ENCODE results near the gene ATXN2. TPM values are rescaled to one million over a fixed set of nuclear protein-coding genes. Genes with fewer than 3 reads are reported as not detected.
A peak's percentile ranks its signal among the peaks of the same experiment; 100 is the strongest.

The ATXN2 gene
- total RNA-seq, 2 experiments from 2014 or later = 21.9 to 23.7 TPM

DNA sequence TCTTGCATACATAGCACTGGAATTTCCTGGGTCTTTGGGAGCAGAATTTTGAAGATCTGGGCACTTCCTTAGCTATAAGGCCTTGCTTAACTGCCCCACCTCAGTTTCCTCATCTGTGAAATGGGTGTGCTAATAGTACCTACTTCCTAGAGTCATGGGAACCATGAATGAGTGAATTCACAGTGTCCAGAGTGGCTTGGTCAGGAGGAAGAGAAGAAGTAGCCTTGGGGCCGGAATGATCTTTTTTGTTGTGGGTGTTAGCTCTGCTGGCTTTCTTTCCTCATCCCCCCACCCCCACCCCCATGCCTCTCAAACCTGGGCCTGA, 191.0 kb downstream of the ATXN2 start:
- CTCF ChIA-PET = interaction anchor here (8.4 to 16.9 kb wide), 2 partner anchors 11 to 43 kb away, joined by 56 to 487 read pairs; no protein-coding TSS in a partner anchor
- H3K4me3 ChIP-seq (ENCODE audit: low read length) = peak overlapping the region; percentile 94
- POLR2A ChIA-PET = interaction anchor here (0.6 to 7.0 kb wide), 6 partner anchors 11 to 189 kb away, joined by 3 to 66 read pairs (median 4); no protein-coding TSS in a partner anchor
- Mint-ChIP-seq H3K4me3 (peak overlapping the region; percentile 88), H3K4me1 (ENCODE audit: low read depth) (peaks cover 84% of the 10 kb centered on the region), H3K27me3 (no peaks in the 10 kb centered on the region), H3K36me3 (ENCODE audit: low read depth) (peaks cover 7% of the 10 kb centered on the region), H3K27ac (peak overlapping the region; percentile 89), H3K9me3 (no peaks in the 10 kb centered on the region)
- peak overlapping the region; percentile 64 to 67 for H3K27ac ChIP-seq (ENCODE audit: low read depth in 1 of 2, low read length in 2 of 2)
- intact Hi-C loops (cut with DNase I, micrococcal nuclease) = loop anchor here (2.0 to 10.0 kb wide), 3 partner anchors 17 to 189 kb away; partner anchors contain the start of gene ATXN2 (in 2 of the 2)
- H3K36me3 ChIP-seq (ENCODE audit: insufficient read depth, low read length) = no peaks in the 10 kb centered on the region
- ATAC-seq (ENCODE audit: poor library complexity) (no peak), DNase-seq (no peak)
- H3K27me3 ChIP-seq (ENCODE audit: control insufficient read depth in 1 of 2, insufficient read depth in 2 of 2, low read length in 2 of 2) = no peaks in the 10 kb centered on the region
- peaks cover 91% of the 10 kb centered on the region for H3K4me1 ChIP-seq (ENCODE audit: insufficient read depth, low read length)
- TF ChIP-seq, protein P1, sequence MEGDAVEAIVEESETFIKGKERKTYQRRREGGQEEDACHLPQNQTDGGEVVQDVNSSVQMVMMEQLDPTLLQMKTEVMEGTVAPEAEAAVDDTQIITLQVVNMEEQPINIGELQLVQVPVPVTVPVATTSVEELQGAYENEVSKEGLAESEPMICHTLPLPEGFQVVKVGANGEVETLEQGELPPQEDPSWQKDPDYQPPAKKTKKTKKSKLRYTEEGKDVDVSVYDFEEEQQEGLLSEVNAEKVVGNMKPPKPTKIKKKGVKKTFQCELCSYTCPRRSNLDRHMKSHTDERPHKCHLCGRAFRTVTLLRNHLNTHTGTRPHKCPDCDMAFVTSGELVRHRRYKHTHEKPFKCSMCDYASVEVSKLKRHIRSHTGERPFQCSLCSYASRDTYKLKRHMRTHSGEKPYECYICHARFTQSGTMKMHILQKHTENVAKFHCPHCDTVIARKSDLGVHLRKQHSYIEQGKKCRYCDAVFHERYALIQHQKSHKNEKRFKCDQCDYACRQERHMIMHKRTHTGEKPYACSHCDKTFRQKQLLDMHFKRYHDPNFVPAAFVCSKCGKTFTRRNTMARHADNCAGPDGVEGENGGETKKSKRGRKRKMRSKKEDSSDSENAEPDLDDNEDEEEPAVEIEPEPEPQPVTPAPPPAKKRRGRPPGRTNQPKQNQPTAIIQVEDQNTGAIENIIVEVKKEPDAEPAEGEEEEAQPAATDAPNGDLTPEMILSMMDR (IDR thresholded peaks at IDR 0.05) = no peak
- no peaks in the 10 kb centered on the region for H3K9me3 ChIP-seq (ENCODE audit: control insufficient read depth in 1 of 2, insufficient read depth in 1 of 2, low read length in 2 of 2)

DNA sequence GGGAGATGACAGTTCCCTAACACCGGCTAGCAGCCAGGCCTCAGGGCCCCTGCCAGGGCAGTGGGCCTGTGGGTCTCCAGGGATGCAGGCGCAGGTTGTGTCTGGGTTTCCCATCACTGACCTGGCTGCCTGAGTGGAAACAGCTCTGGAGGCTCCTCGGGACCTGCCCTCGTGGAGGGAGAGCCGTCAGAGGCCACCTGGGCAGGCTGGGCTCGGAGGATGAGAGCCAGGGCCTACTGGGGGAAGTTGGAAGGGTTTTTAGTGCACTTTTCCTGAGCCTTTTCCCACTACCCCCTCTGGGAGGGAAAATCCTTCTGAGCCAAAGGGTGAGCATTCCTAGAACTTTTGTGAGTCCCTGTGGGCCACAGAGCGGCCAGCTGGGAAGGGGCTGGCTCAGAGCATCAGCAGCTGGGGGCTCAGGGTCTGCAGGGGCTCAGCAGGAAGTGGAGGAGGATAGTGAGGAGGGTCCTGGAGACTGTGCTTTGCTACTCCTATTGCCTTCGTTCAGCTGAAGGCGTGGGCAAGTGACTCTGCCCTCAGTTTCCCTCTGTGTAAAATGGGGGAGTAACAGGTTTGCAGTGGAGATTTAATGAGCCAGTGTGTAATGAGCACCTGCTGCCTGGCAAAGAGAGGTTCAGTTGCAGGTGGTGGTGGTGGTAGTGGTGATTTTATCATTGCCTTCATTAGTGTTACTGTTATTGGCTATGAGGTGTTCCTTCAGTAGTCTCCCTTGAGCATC, 191.6 kb downstream of the ATXN2 start:
- H3K4me3 ChIP-seq (ENCODE audit: low read length) = peak overlapping the region; percentile 94
- TF ChIP-seq, protein P1 (IDR thresholded peaks at IDR 0.05) = no peak
- ATAC-seq (ENCODE audit: poor library complexity) = no peak
- Mint-ChIP-seq H3K27ac (peak overlapping the region; percentile 89), H3K9me3 (no peaks in the 10 kb centered on the region), H3K36me3 (ENCODE audit: low read depth) (peaks cover 6% of the 10 kb centered on the region), H3K4me1 (ENCODE audit: low read depth) (peaks cover 82% of the 10 kb centered on the region), H3K4me3 (peak overlapping the region; percentile 88), H3K27me3 (no peaks in the 10 kb centered on the region)
- ChIA-PET CTCF (interaction anchor here (8.4 to 16.9 kb wide), 2 partner anchors 11 to 43 kb away, joined by 56 to 487 read pairs; no protein-coding TSS in a partner anchor), POLR2A (interaction anchor here (1.3 to 7.0 kb wide), 6 partner anchors 11 to 43 kb away, joined by 3 to 66 read pairs (median 20); no protein-coding TSS in a partner anchor)
- H3K27ac ChIP-seq (ENCODE audit: low read depth in 1 of 2, low read length in 2 of 2) = peak overlapping the region; percentile 91 to 98
- peaks cover 90% of the 10 kb centered on the region for H3K4me1 ChIP-seq (ENCODE audit: insufficient read depth, low read length)
- no peaks in the 10 kb centered on the region for H3K9me3 ChIP-seq (ENCODE audit: control insufficient read depth in 1 of 2, insufficient read depth in 1 of 2, low read length in 2 of 2)
- H3K36me3 ChIP-seq (ENCODE audit: insufficient read depth, low read length) = no peaks in the 10 kb centered on the region
- no peaks in the 10 kb centered on the region for H3K27me3 ChIP-seq (ENCODE audit: control insufficient read depth in 1 of 2, insufficient read depth in 2 of 2, low read length in 2 of 2)
- intact Hi-C loops (cut with DNase I, micrococcal nuclease) = loop anchor here (2.0 to 10.0 kb wide), 3 partner anchors 17 to 190 kb away; partner anchors contain the start of gene ATXN2 (in 2 of the 2)
- no peak for DNase-seq

DNA sequence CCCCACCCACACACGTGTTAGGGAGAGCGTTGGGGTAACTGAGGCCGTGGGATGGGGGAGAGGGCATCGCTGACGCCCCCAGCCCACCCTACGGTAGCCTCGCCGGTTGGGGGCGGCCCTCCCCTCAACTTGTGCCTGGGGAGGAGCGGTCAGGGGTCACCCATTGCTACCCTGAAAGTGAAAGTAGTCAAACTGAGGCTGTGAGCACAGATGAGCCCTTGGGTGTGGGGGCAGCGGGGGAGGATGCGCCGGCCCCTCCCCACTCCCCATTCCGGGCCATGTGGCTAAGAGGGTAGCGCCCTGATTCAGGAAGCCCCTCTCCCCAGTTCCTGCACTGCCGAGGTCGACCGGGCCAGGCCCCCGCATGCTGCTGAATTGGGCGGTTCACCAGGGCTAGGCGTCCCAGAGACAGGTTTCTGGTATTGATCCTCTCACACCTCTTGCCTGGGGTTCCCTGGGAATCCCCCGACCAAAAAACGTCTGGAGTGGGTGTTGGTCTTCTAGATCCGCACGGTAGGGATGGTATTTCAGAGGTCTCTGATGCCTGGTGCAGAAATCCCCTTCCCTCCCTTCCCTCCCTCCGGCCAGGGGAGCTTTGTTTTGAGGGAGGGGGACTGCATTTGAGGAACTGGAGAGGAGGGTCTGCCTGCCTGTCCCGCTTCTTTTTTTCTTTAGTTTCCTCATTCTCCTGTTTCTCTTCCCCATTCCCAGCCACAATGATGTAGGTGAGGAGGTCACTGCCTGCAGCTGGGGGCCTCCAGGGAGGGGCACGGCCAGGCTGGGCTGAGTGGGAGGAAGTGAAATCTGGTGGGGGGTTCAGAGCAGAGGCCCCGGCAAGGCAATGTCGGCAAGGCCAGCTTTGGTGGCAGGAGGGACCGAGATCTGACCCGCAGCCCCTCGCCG, 192.4 kb downstream of the ATXN2 start:
- no peaks in the 10 kb centered on the region for H3K36me3 ChIP-seq (ENCODE audit: insufficient read depth, low read length)
- peaks cover 74% of the 10 kb centered on the region for H3K4me1 Mint-ChIP-seq (ENCODE audit: low read depth)
- intact Hi-C loops (cut with DNase I, micrococcal nuclease) = loop anchor here (1.0 to 10.0 kb wide), 3 partner anchors 24 to 191 kb away; partner anchors contain the start of gene ATXN2 (in 2 of the 2)
- no peaks in the 10 kb centered on the region for H3K9me3 Mint-ChIP-seq
- H3K36me3 Mint-ChIP-seq (ENCODE audit: low read depth) = peaks cover 6% of the 10 kb centered on the region
- no peaks in the 10 kb centered on the region for H3K27me3 Mint-ChIP-seq
- H3K27ac Mint-ChIP-seq = peak overlapping the region; percentile 89
- TF ChIP-seq, protein P1 (IDR thresholded peaks at IDR 0.05) = no peak
- peaks cover 82% of the 10 kb centered on the region for H3K4me1 ChIP-seq (ENCODE audit: insufficient read depth, low read length)
- H3K27ac ChIP-seq (ENCODE audit: low read depth in 1 of 2, low read length in 2 of 2) = peak overlapping the region; percentile 91 to 98
- no peaks in the 10 kb centered on the region for H3K27me3 ChIP-seq (ENCODE audit: control insufficient read depth in 1 of 2, insufficient read depth in 2 of 2, low read length in 2 of 2)
- peak overlapping the region; percentile 94 for H3K4me3 ChIP-seq (ENCODE audit: low read length)
- ChIA-PET POLR2A (interaction anchor here (1.0 to 7.0 kb wide), 6 partner anchors 23 to 43 kb away, joined by 4 to 66 read pairs (median 44); no protein-coding TSS in a partner anchor), CTCF (interaction anchor here (8.4 to 16.9 kb wide), 2 partner anchors 10 to 44 kb away, joined by 56 to 487 read pairs; no protein-coding TSS in a partner anchor)
- no peaks in the 10 kb centered on the region for H3K9me3 ChIP-seq (ENCODE audit: control insufficient read depth in 1 of 2, insufficient read depth in 1 of 2, low read length in 2 of 2)
- DNase-seq (peak in 6 of 14 experiments; percentile 29 to 89 (median 58)), ATAC-seq (ENCODE audit: poor library complexity) (no peak)
- H3K4me3 Mint-ChIP-seq = peak overlapping the region; percentile 88

Measured in CD4-positive, alpha-beta T cell (primary cell).